Measurements from ENCODE around the gene ENAH. TPM values are rescaled to one million over a fixed set of nuclear protein-coding genes. Genes with fewer than 3 reads are reported as not detected.

The ENAH gene
- polyA plus RNA-seq, 1 donor (not counting 4 experiments of a cell fraction or from before 2014, with no cell fraction given), result 61.0 TPM

- H3K27ac ChIP-seq (ENCODE audit: control insufficient read depth, insufficient read depth, low read length), result no peak overlapping the region
- H3K9ac ChIP-seq (ENCODE audit: control insufficient read depth, extremely low read depth, insufficient read depth, low read length), result no peak overlapping the region
- H3K4me3 ChIP-seq (ENCODE audit: control insufficient read depth in 2 of 3, extremely low read depth in 1 of 3, insufficient read depth in 2 of 3, low read depth in 1 of 3, low read length in 3 of 3), result no peak overlapping the region
- H3K9me1 ChIP-seq (ENCODE audit: control insufficient read depth, extremely low read depth, insufficient read depth, low read length), result peaks cover 3% of the 10 kb centered on the region
- H3K79me2 ChIP-seq (ENCODE audit: control insufficient read depth, insufficient read depth, low read length), result peaks cover 4% of the 10 kb centered on the region
- H3K4me2 ChIP-seq (ENCODE audit: control insufficient read depth, extremely low read depth, insufficient read depth, low read depth, low read length), result no peak overlapping the region
- no peaks in the 10 kb centered on the region for H3K27me3 ChIP-seq (ENCODE audit: control insufficient read depth, extremely low read depth, insufficient read depth, low read length)
- no peaks in the 10 kb centered on the region for H3K9me3 ChIP-seq (ENCODE audit: control insufficient read depth, low read depth, low read length)
- H3K4me1 ChIP-seq (ENCODE audit: control insufficient read depth, extremely low read depth, insufficient read depth, low read length), result peaks cover 11% of the 10 kb centered on the region
- dilution Hi-C loops (cut with MboI; ENCODE audit: extremely low pct_ligation_motif_present, low sequenced_read_pairs), result no loop called here
- H3K36me3 ChIP-seq (ENCODE audit: control insufficient read depth in 2 of 2, extremely low read depth in 1 of 2, insufficient read depth in 2 of 2, low read length in 2 of 2), result no peaks in the 10 kb centered on the region
- H2AFZ ChIP-seq (ENCODE audit: control insufficient read depth, low read length), result no peak overlapping the region
- TF ChIP-seq EZH2 (IDR thresholded peaks at IDR 0.05; ENCODE audit: low read length) (no peak), CTCF (optimal IDR thresholded peaks at IDR 0.05 in 1 of 3, IDR thresholded peaks at IDR 0.05 in 1 of 3, conservative IDR thresholded peaks at IDR 0.05 in 1 of 3; ENCODE audit: extremely low read depth in 1 of 3, insufficient read depth in 2 of 3, low read length in 3 of 3) (no peak)
- no peaks in the 10 kb centered on the region for H4K20me1 ChIP-seq (ENCODE audit: control insufficient read depth, extremely low read depth, insufficient read depth, low read length)
- no peak for DNase-seq (ENCODE audit: low read depth, low spot score)
- FAIRE-seq, result no peak
Observed at GRCh38 chr1:225541383-225541782, 111.5 kb downstream of the ENAH start.

- Histone ChIP-seq H3K27me3 (ENCODE audit: control insufficient read depth, extremely low read depth, insufficient read depth, low read length) (no peaks in the 10 kb centered on the region), H2AFZ (ENCODE audit: control insufficient read depth, low read length) (no peak overlapping the region), H4K20me1 (ENCODE audit: control insufficient read depth, extremely low read depth, insufficient read depth, low read length) (no peaks in the 10 kb centered on the region), H3K27ac (ENCODE audit: control insufficient read depth, insufficient read depth, low read length) (no peak overlapping the region), H3K4me3 (ENCODE audit: control insufficient read depth in 2 of 3, extremely low read depth in 1 of 3, insufficient read depth in 2 of 3, low read depth in 1 of 3, low read length in 3 of 3) (no peak overlapping the region), H3K4me1 (ENCODE audit: control insufficient read depth, extremely low read depth, insufficient read depth, low read length) (peaks cover 11% of the 10 kb centered on the region), H3K9me3 (ENCODE audit: control insufficient read depth, low read depth, low read length) (no peaks in the 10 kb centered on the region), H3K4me2 (ENCODE audit: control insufficient read depth, extremely low read depth, insufficient read depth, low read depth, low read length) (no peak overlapping the region), H3K9ac (ENCODE audit: control insufficient read depth, extremely low read depth, insufficient read depth, low read length) (no peak overlapping the region), H3K79me2 (ENCODE audit: control insufficient read depth, insufficient read depth, low read length) (peaks cover 4% of the 10 kb centered on the region), H3K36me3 (ENCODE audit: control insufficient read depth in 2 of 2, extremely low read depth in 1 of 2, insufficient read depth in 2 of 2, low read length in 2 of 2) (peaks cover 0 to 2% of the 10 kb centered on the region in 2 experiments), H3K9me1 (ENCODE audit: control insufficient read depth, extremely low read depth, insufficient read depth, low read length) (peaks cover 3% of the 10 kb centered on the region)
- DNase-seq (ENCODE audit: low read depth, low spot score) (no peak), FAIRE-seq (no peak)
- TF ChIP-seq EZH2 (IDR thresholded peaks at IDR 0.05; ENCODE audit: low read length), result no peak
- TF ChIP-seq CTCF (optimal IDR thresholded peaks at IDR 0.05 in 1 of 3, IDR thresholded peaks at IDR 0.05 in 1 of 3, conservative IDR thresholded peaks at IDR 0.05 in 1 of 3; ENCODE audit: extremely low read depth in 1 of 3, insufficient read depth in 2 of 3, low read length in 3 of 3), result no peak
- dilution Hi-C loops (cut with MboI; ENCODE audit: extremely low pct_ligation_motif_present, low sequenced_read_pairs), result no loop called here
Observed at GRCh38 chr1:225539575-225539974, 113.3 kb downstream of the ENAH start.
